H1 (cell line): Measurements from ENCODE around the gene EMD. TPM values are rescaled to one million over a fixed set of nuclear protein-coding genes. Genes with fewer than 3 reads are reported as not detected.

Experiments used
- BRCA1 ChIP-seq: IDR thresholded peaks from 2 replicates; pipeline ENCODE4 v1.6.1; 2012; ENCODE audit warnings: low read depth, low read length, improper control_type of control experiment
- CHD7 ChIP-seq: fragments of 300-600 bp; sonication (generic); IDR thresholded peaks from 2 replicates; pipeline ENCODE4 v1.7.1; 2012; ENCODE audit warnings: low read length, moderate library complexity, mild to moderate bottlenecking, inconsistent platforms; ENCODE audit not compliant: insufficient replicate concordance
- JUND ChIP-seq: IDR thresholded peaks from 2 replicates; pipeline ENCODE4 v1.6.1; 2011; ENCODE audit warnings: mild to moderate bottlenecking, improper control_type of control experiment, low read length
- KDM4A ChIP-seq: IDR thresholded peaks from one replicate; pipeline ENCODE4 v1.7.1; 2012; ENCODE audit warnings: low read depth, mild to moderate bottlenecking, moderate library complexity, low read length, inconsistent platforms; ENCODE audit not compliant: severe bottlenecking
- TAF1 ChIP-seq: IDR thresholded peaks from 2 replicates; pipeline ENCODE4 v1.6.1; 2011; ENCODE audit warnings: mild to moderate bottlenecking, low read depth, low read length
- polyA plus RNA-seq, 7 experiments: library from polyadenylated mRNA; depleted of rRNA in 3 of 7; stranded (reverse) in 5 of 7; unstranded in 2 of 7; fragments of >200 nt in 5 of 7; fragments of 200-250 nt in 2 of 7; gene quantifications; 1 replicate in 5 of 7; 2 replicates in 1 of 7; 4 replicates in 1 of 7; pipeline versions ENCODE4 v1.2.1 to v1.2.3, GENCODE V29; 2011 to 2013; ENCODE audit warnings: missing spikeins in 2 of 7, mixed read lengths in 2 of 7
- total RNA-seq: library from RNA; stranded (reverse); fragmentation: NEBNext Ultra II Directional; extraction: Animal tissue kit (Norgen Biotek cat#: 25700); gene quantifications from 2 replicates; pipeline ENCODE4 v1.2.1, GENCODE V29; 2021

Gene EMD
- total and polyA plus RNA-seq, 2 of the 8 experiments (the other 6 are each of a cell fraction or from before 2014, with no cell fraction given): 45.5 to 109 TPM

GRCh38 chrX:154402622-154403127 is 23.6 kb downstream of the EMD start (continued):
- TF ChIP-seq BRCA1: no peak
- no peak for TF ChIP-seq JUND
- no peak for TF ChIP-seq CHD7
- TF ChIP-seq TAF1: no peak
- no peak for TF ChIP-seq KDM4A
